GM12891 (cell line): ENCODE results near the gene NFYA.

Experiments
- POLR2A ChIP-seq: IDR thresholded peaks from 2 replicates; pipeline ENCODE4 v1.6.1; 2011; ENCODE audit warnings: low read depth, low read length, control low read depth
- POLR2AphosphoS5 ChIP-seq: IDR thresholded peaks from 2 replicates; pipeline ENCODE4 v1.6.1; 2011; ENCODE audit warnings: low read depth, low read length, control low read depth
- TAF1 ChIP-seq: IDR thresholded peaks from 2 replicates; pipeline ENCODE4 v1.6.1; 2011; ENCODE audit warnings: low read depth, low read length, control low read depth

GRCh38 chr6:41050536-41050935 is 22.2 kb upstream of the NFYA start:
- no peak for TF ChIP-seq TAF1
- no peak for TF ChIP-seq POLR2AphosphoS5
- no peak for TF ChIP-seq POLR2A
